Omental fat pad (tissue), 4 donors: ENCODE measurements around the gene MRPS27. TPM values are rescaled to one million over a fixed set of nuclear protein-coding genes. Genes with fewer than 3 reads are reported as not detected.

ENCODE experiments used
- ATAC-seq: fragments of 150-250 bp; one replicate; pipeline ENCODE4 v1.9.1; 2016; ENCODE audit warnings: mild to moderate bottlenecking, moderate library complexity; ENCODE audit not compliant: low FRiP score
- DNase-seq: peaks from one replicate; pipeline ENCODE4 v3.0.0-alpha.2; 2019; ENCODE audit warnings: low spot score
- CTCF ChIP-seq, 3 donors: fragments of 450-650 bp; IDR thresholded peaks; one replicate each; pipeline ENCODE4 v1.5.1; 2016 to 2017; ENCODE audit warnings: antibody characterized with exemption in 3 of 3, mild to moderate bottlenecking in 3 of 3, moderate library complexity in 2 of 3
- total RNA-seq, 4 donors: library from RNA; depleted of rRNA; stranded (reverse); fragments of >200 nt; gene quantifications; one replicate each; pipeline ENCODE4 v1.1.0, GENCODE V29; 2016

The MRPS27 gene
- total RNA-seq, 4 donors from 2014 or later = 45.4 to 53.9 (median 51.4) TPM

- no peak for ATAC-seq
- no peak for DNase-seq
- no peak for TF ChIP-seq CTCF (IDR thresholded peaks at IDR 0.05)
Measured at GRCh38 chr5:72364171-72364570, 44.1 kb upstream of the MRPS27 start.

DNA sequence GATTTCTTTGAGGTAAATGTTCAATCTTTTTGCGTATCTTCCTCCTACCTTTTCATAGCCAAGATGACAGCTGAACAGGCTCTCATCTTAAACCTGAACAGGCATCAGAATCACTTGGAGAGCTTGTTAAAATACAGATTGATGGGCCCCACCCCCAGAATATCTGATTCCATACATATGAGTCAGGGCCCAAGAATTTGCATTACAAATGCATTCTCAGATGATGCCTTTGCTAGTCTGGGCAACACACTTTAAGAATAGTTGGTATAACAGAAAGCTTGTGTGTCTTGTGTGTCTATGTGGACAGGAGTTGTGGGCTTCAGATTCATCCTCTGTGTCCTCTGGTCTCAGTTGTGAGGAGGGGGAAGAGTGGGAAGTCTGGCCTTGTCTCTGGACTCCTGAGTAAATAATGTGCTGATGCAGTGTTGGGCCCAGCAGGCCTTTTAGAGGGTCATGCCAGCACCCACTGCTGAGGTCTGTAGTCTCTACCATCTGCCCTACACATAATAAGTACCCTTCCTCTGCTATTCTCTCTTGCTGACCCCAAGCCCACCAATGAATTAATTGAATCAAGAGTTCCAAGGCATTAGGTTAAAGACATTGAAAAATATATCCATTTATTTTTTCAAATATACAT, 43.2 kb upstream of the MRPS27 start:
- DNase-seq (no peak), ATAC-seq (no peak)
- no peak for TF ChIP-seq CTCF (IDR thresholded peaks at IDR 0.05)

DNA sequence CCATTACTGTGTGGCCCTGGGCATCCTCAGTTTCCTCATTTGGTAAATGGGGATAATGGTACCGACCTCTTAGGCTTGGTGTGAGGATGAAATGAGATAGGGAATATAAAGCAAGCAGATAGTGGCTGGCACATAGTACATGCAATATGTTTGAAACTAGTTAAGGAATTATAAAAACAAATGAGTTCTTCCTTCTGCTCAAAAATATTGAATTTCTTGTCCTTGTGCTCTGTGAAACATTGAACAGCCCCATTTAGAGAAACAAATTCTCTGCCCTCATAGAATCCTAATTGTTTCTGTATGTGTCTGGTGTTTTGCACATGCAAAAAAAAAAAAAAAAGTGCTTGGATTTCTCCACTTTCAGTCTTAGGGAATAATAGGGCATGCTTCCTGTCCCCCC, 39.8 kb upstream of the MRPS27 start:
- no peak for ATAC-seq
- TF ChIP-seq CTCF (IDR thresholded peaks at IDR 0.05) = no peak
- no peak for DNase-seq

DNA sequence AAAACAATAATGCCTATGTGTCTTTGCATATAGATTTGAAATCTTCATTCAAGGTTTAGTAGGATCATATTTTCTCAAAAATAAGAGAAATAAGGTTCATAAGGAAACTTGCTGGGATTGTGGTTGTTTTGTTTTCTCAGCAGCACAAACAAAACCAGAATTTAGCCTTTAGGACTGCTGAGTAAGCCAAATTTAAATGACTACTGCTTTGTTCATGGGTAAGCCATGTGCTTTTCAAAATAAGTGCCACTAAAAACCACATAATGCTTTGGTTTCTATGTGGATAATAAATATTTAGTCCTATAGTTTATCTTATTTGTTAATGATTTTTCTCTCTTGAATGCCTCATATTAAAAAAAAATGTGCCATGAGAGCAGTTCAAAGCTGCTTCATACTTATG, 38.9 kb upstream of the MRPS27 start:
- no peak for DNase-seq
- TF ChIP-seq CTCF (IDR thresholded peaks at IDR 0.05) = no peak
- ATAC-seq = no peak

- ATAC-seq (no peak), DNase-seq (no peak)
- TF ChIP-seq CTCF (IDR thresholded peaks at IDR 0.05) = no peak
Measured at GRCh38 chr5:72356361-72356760, 36.3 kb upstream of the MRPS27 start.

DNA sequence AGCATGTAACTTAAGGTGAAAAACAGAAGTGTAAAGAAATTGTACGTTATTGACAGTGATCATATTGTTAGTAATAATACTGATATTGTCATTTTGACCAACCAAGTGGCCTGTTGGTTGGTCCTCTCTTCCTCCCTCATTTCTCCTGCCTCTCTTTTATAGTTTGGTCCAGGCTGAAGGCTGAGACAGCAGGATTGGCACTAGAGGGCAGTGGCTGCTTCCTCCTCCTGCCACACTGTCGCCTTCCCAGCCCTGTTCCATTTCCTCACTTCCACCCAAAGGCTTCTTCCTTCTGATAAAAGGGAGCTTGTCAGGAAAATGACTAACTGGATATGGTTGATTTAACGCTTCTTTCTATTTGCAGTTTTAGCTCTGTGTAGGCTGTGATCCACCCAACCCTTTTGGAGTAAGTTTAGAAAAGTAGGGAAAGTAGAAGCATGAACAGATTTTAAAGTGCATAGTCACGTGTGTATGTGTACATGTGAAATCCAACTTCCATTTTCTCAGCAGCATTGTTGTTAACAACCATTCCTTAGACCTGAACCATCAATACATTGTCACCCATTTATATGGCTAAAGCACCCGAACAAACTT, 35.8 kb upstream of the MRPS27 start:
- ATAC-seq (no peak), DNase-seq (no peak)
- TF ChIP-seq CTCF (IDR thresholded peaks at IDR 0.05) = no peak

- DNase-seq (no peak), ATAC-seq (no peak)
- TF ChIP-seq CTCF (IDR thresholded peaks at IDR 0.05) = no peak
Measured at GRCh38 chr5:72353046-72353445, 33.0 kb upstream of the MRPS27 start.
